HEK293T (cell line): Measurements from ENCODE around the gene MAP7.

Experiments used
- CTBP1 ChIP-seq: fragments of 450-650 bp; IDR thresholded peaks from 2 replicates; pipeline ENCODE4 v1.6.1; 2016; ENCODE audit warnings: borderline replicate concordance
- FOXA1 ChIP-seq: fragments of 450-650 bp; IDR thresholded peaks from 2 replicates; pipeline ENCODE4 v1.6.1; 2016; ENCODE audit warnings: mild to moderate bottlenecking
- FOXK2 ChIP-seq: fragments of 450-650 bp; IDR thresholded peaks from 2 replicates; pipeline ENCODE4 v1.6.1; 2016; ENCODE audit warnings: mild to moderate bottlenecking
- HDGF ChIP-seq: fragments of 450-650 bp; IDR thresholded peaks from 2 replicates; pipeline ENCODE4 v1.6.1; 2017; ENCODE audit warnings: antibody characterized with exemption, borderline replicate concordance
- NFRKB ChIP-seq: fragments of 450-650 bp; IDR thresholded peaks from 2 replicates; pipeline ENCODE4 v1.6.1; 2016; ENCODE audit warnings: mild to moderate bottlenecking, moderate library complexity
- SUZ12 ChIP-seq: fragments of 450-650 bp; IDR thresholded peaks from 2 replicates; pipeline ENCODE4 v1.6.1; 2016; ENCODE audit warnings: mild to moderate bottlenecking
- TARDBP ChIP-seq: fragments of 450-650 bp; IDR thresholded peaks from 2 replicates; pipeline ENCODE4 v1.6.1; 2016
- ZNF384 ChIP-seq: fragments of 450-650 bp; IDR thresholded peaks from 2 replicates; pipeline ENCODE4 v1.6.1; 2016
- TF ChIP-seq, protein P1 (sequence below): fragments of 450-650 bp; IDR thresholded peaks from 2 replicates; pipeline ENCODE4 v1.6.1; 2016

DNA sequence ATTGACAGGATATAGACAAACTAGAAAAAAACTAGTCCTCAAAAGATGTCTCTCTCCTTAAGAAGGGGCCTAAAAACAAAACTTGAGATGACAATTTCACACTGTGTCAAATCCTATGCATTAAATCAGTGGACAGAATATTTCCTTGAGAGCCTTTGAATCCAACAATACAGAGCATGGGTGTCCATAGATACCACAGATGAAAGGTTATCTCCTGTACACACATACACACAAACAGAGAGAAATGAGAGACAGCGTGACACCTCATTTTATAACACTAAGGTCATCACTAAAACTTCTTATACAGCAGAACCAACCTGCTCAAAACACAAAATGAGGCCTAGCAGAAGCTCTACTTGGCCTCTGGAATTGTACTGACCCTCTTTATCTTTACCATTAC, 55.5 kb downstream of the MAP7 start:
- TF ChIP-seq NFRKB: no peak
- no peak for TF ChIP-seq TARDBP
- TF ChIP-seq HDGF: no peak
- no peak for TF ChIP-seq ZNF384
- TF ChIP-seq, protein P1, sequence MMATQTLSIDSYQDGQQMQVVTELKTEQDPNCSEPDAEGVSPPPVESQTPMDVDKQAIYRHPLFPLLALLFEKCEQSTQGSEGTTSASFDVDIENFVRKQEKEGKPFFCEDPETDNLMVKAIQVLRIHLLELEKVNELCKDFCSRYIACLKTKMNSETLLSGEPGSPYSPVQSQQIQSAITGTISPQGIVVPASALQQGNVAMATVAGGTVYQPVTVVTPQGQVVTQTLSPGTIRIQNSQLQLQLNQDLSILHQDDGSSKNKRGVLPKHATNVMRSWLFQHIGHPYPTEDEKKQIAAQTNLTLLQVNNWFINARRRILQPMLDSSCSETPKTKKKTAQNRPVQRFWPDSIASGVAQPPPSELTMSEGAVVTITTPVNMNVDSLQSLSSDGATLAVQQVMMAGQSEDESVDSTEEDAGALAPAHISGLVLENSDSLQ: no peak
- TF ChIP-seq FOXA1: no peak
- TF ChIP-seq CTBP1: no peak
- TF ChIP-seq FOXK2: no peak
- TF ChIP-seq SUZ12: no peak
